HEK293 (cell line): ENCODE data around the gene METTL2B.

Experiments
- CTCF ChIA-PET: fragments of 350-600 bp; formaldehyde crosslinking; extraction: SDS; loops from one replicate; lab custom pipeline; 2021; ENCODE audit warnings: antibody characterized with exemption; lab: Yijun Ruan, JAX
- POLR2A ChIA-PET: fragments of 300-600 bp; formaldehyde crosslinking; extraction: SDS; loops from one replicate; lab custom pipeline; 2020; ENCODE audit warnings: antibody characterized with exemption, inconsistent platforms; lab: Yijun Ruan, JAX
- H3K27ac ChIP-seq: fragments of 200-500 bp; sonication (Bioruptor generic); 2 replicates; pipeline ENCODE4 v1.5.1; 2014; ENCODE audit warnings: low read depth, low read length, control low read depth, inconsistent platforms; ENCODE audit errors: extremely low read depth
- H3K36me3 ChIP-seq, 2 experiments: fragments of 200-500 bp in 1 of 2; sonication (Bioruptor generic) in 1 of 2; 1 replicate in 1 of 2; 2 replicates in 1 of 2; pipeline ENCODE4 v1.5.1; 2014 to 2017; ENCODE audit warnings: inconsistent platforms in 2 of 2, low read length in 2 of 2; ENCODE audit not compliant: control insufficient read depth in 2 of 2, insufficient read depth in 1 of 2
- H3K4me1 ChIP-seq: fragments of 200-500 bp; sonication (Bioruptor generic); 2 replicates; pipeline ENCODE4 v1.5.1; 2014; ENCODE audit warnings: mild to moderate bottlenecking, low read length, inconsistent platforms; ENCODE audit not compliant: control insufficient read depth, insufficient read depth
- H3K4me3 ChIP-seq: 2 replicates; pipeline ENCODE4 v1.5.1; 2011; ENCODE audit warnings: low read depth, mild to moderate bottlenecking, control low read depth, low read length, moderate library complexity
- H3K9me3 ChIP-seq: fragments of 200-500 bp; sonication (Bioruptor generic); 2 replicates; pipeline ENCODE4 v1.5.1; 2014; ENCODE audit warnings: low read depth, low read length, inconsistent platforms; ENCODE audit not compliant: control insufficient read depth, insufficient read depth
- GLI4 ChIP-seq: fragments of 450-650 bp; formaldehyde crosslinking; IDR thresholded peaks from 2 replicates; pipeline ENCODE4 v1.5.1; 2016; ENCODE audit warnings: missing biosample characterization, missing genetic modification characterization
- KLF10 ChIP-seq: fragments of 450-650 bp; IDR thresholded peaks from 2 replicates; pipeline ENCODE4 v1.5.1; 2018; ENCODE audit warnings: missing biosample characterization, mild to moderate bottlenecking, missing genetic modification characterization
- MZF1 ChIP-seq: fragments of 450-650 bp; formaldehyde crosslinking; IDR thresholded peaks from 2 replicates; pipeline ENCODE4 v1.5.1; 2017; ENCODE audit warnings: missing biosample characterization, missing genetic modification characterization, borderline replicate concordance
- ZBTB20 ChIP-seq: fragments of 450-650 bp; formaldehyde crosslinking; IDR thresholded peaks from 2 replicates; pipeline ENCODE4 v1.5.1; 2016; ENCODE audit warnings: missing biosample characterization, missing genetic modification characterization
- ZIC2 ChIP-seq: fragments of 450-650 bp; formaldehyde crosslinking; IDR thresholded peaks from 2 replicates; pipeline ENCODE4 v1.5.1; 2016; ENCODE audit warnings: missing biosample characterization, missing genetic modification characterization
- ZNF121 ChIP-seq: fragments of 450-650 bp; formaldehyde crosslinking; IDR thresholded peaks from 2 replicates; pipeline ENCODE4 v1.5.1; 2016; ENCODE audit warnings: missing biosample characterization, missing genetic modification characterization
- ZNF2 ChIP-seq: fragments of 450-650 bp; formaldehyde crosslinking; IDR thresholded peaks from 2 replicates; pipeline ENCODE4 v1.5.1; 2016; ENCODE audit warnings: missing biosample characterization, missing genetic modification characterization
- ZNF239 ChIP-seq: fragments of 450-650 bp; formaldehyde crosslinking; IDR thresholded peaks from 2 replicates; pipeline ENCODE4 v1.5.1; 2016; ENCODE audit warnings: missing biosample characterization, missing genetic modification characterization
- ZNF341 ChIP-seq: fragments of 450-650 bp; formaldehyde crosslinking; IDR thresholded peaks from 2 replicates; pipeline ENCODE4; 2016; ENCODE audit warnings: low read depth, missing biosample characterization, missing genetic modification characterization
- ZNF366 ChIP-seq: fragments of 450-650 bp; formaldehyde crosslinking; conservative IDR thresholded peaks from 2 replicates; pipeline ENCODE4 v1.5.1; 2016; ENCODE audit warnings: missing biosample characterization, missing genetic modification characterization
- ZNF416 ChIP-seq: fragments of 450-650 bp; formaldehyde crosslinking; IDR thresholded peaks from 2 replicates; pipeline ENCODE4 v1.5.1; 2016; ENCODE audit warnings: missing biosample characterization, missing genetic modification characterization
- ZNF530 ChIP-seq: fragments of 450-650 bp; formaldehyde crosslinking; IDR thresholded peaks from 2 replicates; pipeline ENCODE4 v1.5.1; 2016; ENCODE audit warnings: low read depth, missing biosample characterization, missing genetic modification characterization
- ZNF626 ChIP-seq: fragments of 450-650 bp; sonication (Bioruptor Pico); formaldehyde crosslinking; IDR thresholded peaks from 2 replicates; pipeline ENCODE4 v1.5.1; 2018; ENCODE audit warnings: missing biosample characterization, missing genetic modification characterization, inconsistent platforms
- ZNF654 ChIP-seq: fragments of 450-650 bp; formaldehyde crosslinking; IDR thresholded peaks from 2 replicates; pipeline ENCODE4 v1.5.1; 2016; ENCODE audit warnings: low read depth, missing biosample characterization, missing genetic modification characterization
- ZNF76 ChIP-seq: fragments of 450-650 bp; formaldehyde crosslinking; IDR thresholded peaks from 2 replicates; pipeline ENCODE4; 2016; ENCODE audit warnings: low read depth, missing biosample characterization, missing genetic modification characterization, borderline replicate concordance
- ZNF776 ChIP-seq: fragments of 450-650 bp; formaldehyde crosslinking; IDR thresholded peaks from 2 replicates; pipeline ENCODE4 v1.5.0; 2017; ENCODE audit warnings: missing biosample characterization, missing genetic modification characterization, borderline replicate concordance
- ZNF843 ChIP-seq: fragments of 450-650 bp; formaldehyde crosslinking; IDR thresholded peaks from 2 replicates; pipeline ENCODE4 v1.5.1; 2016; ENCODE audit warnings: missing biosample characterization, missing genetic modification characterization
- ZSCAN23 ChIP-seq: fragments of 450-650 bp; formaldehyde crosslinking; IDR thresholded peaks from 2 replicates; pipeline ENCODE4 v1.5.1; 2016; ENCODE audit warnings: missing biosample characterization, missing genetic modification characterization
- TF ChIP-seq, protein P1 (sequence below): fragments of 450-650 bp; formaldehyde crosslinking; IDR thresholded peaks from 2 replicates; pipeline ENCODE4 v1.5.1; 2016; ENCODE audit warnings: missing biosample characterization, missing genetic modification characterization
- TF ChIP-seq, protein P2 (sequence below): fragments of 450-650 bp; IDR thresholded peaks from 2 replicates; pipeline ENCODE4 v1.5.1; 2018; ENCODE audit warnings: missing biosample characterization, mild to moderate bottlenecking, missing genetic modification characterization
- TF ChIP-seq, protein P3 (sequence below): fragments of 450-650 bp; formaldehyde crosslinking; IDR thresholded peaks from 2 replicates; pipeline ENCODE4 v1.5.1; 2016; ENCODE audit warnings: missing biosample characterization, missing genetic modification characterization
- TF ChIP-seq, protein P4 (sequence below): fragments of 450-650 bp; formaldehyde crosslinking; conservative IDR thresholded peaks from 2 replicates; pipeline ENCODE4 v1.5.1; 2016; ENCODE audit warnings: low read depth, missing biosample characterization, missing genetic modification characterization
- TF ChIP-seq, protein P5 (sequence below): fragments of 450-650 bp; formaldehyde crosslinking; IDR thresholded peaks from 2 replicates; pipeline ENCODE4 v1.5.1; 2017; ENCODE audit warnings: missing biosample characterization, mild to moderate bottlenecking, missing genetic modification characterization, moderate library complexity

METTL2B gene

DNA sequence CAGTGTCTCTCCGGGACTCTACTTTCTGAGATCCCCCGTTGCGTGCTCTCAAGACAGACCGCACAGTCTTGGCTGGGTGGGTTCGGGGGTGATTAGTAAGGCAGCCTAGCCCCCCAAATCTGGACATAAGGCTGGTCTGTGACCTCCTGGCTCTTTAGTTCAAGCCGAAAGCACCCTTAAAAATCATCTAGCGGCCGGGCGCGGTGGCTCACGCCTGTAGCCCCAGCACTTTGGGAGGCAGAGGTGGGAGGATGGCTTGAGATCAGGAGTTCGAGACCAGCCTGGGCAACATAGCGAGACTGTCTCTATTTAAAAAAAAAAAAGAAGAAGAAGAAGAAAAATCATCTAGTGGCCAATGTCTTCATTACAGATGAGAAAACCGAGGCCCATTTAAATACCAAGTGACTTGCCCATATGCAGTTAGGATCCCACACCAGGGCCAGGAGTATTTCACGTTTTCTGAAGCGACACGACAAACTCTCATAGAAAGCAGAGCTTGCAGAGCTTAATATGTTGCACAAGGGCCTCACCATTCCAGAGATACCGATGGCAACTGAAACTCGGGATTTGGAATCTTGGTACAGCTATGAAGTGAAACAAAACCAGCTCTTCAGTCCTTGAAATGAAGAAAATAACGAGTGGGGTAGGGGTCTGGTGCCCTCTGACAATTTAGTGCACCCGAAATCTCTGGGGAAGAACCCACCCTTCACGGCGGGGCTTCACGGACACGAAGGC lies 21.6 kb upstream of the METTL2B start:
- Histone ChIP-seq H3K27ac (peak overlapping the region; percentile 66; the same call in 1 of the 2 replicates), H3K4me1 (peaks cover 14% of the 10 kb centered on the region), H3K4me3 (peak overlapping the region; percentile 56), H3K36me3 (peaks cover 0 to 11% of the 10 kb centered on the region in 2 experiments; a peak in 2 of 3 replicates), H3K9me3 (no peaks in the 10 kb centered on the region)
- CTCF ChIA-PET, result interaction anchor here (0.6 to 3.8 kb wide), 8 partner anchors 14 to 591 kb away, joined by 3 to 39 read pairs (median 3); no protein-coding TSS in a partner anchor
- POLR2A ChIA-PET, result interaction anchor here (0.6 to 1.3 kb wide), 5 partner anchors 11 to 1515 kb away, joined by 3 to 8 read pairs (median 4); partner anchors contain the start of gene METTL2B
- TF ChIP-seq ZSCAN23 (no peak), ZNF626 (tag by site-specific recombination) (no peak), ZNF843 (tag by site-specific recombination) (no peak), ZNF121 (tag by site-specific recombination) (no peak), ZNF239 (tag by site-specific recombination) (no peak), ZNF654 (tag by site-specific recombination) (no peak), GLI4 (no peak), ZNF366 (tag by site-specific recombination) (no peak), KLF10 (tag by site-specific recombination) (no peak), ZNF530 (tag by site-specific recombination) (no peak)
- TF ChIP-seq, protein P1, sequence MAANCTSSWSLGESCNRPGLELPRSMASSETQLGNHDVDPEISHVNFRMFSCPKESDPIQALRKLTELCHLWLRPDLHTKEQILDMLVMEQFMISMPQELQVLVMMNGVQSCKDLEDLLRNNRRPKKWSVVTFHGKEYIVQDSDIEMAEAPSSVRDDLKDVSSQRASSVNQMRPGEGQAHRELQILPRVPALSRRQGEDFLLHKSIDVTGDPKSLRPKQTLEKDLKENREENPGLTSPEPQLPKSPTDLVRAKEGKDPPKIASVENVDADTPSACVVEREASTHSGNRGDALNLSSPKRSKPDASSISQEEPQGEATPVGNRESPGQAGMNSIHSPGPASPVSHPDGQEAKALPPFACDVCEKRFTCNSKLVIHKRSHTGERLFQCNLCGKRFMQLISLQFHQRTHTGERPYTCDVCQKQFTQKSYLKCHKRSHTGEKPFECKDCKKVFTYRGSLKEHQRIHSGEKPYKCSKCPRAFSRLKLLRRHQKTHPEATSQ, result no peak
- TF ChIP-seq, protein P2, sequence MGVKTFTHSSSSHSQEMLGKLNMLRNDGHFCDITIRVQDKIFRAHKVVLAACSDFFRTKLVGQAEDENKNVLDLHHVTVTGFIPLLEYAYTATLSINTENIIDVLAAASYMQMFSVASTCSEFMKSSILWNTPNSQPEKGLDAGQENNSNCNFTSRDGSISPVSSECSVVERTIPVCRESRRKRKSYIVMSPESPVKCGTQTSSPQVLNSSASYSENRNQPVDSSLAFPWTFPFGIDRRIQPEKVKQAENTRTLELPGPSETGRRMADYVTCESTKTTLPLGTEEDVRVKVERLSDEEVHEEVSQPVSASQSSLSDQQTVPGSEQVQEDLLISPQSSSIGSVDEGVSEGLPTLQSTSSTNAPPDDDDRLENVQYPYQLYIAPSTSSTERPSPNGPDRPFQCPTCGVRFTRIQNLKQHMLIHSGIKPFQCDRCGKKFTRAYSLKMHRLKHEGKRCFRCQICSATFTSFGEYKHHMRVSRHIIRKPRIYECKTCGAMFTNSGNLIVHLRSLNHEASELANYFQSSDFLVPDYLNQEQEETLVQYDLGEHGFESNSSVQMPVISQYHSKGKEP, result no peak
- TF ChIP-seq, protein P3, sequence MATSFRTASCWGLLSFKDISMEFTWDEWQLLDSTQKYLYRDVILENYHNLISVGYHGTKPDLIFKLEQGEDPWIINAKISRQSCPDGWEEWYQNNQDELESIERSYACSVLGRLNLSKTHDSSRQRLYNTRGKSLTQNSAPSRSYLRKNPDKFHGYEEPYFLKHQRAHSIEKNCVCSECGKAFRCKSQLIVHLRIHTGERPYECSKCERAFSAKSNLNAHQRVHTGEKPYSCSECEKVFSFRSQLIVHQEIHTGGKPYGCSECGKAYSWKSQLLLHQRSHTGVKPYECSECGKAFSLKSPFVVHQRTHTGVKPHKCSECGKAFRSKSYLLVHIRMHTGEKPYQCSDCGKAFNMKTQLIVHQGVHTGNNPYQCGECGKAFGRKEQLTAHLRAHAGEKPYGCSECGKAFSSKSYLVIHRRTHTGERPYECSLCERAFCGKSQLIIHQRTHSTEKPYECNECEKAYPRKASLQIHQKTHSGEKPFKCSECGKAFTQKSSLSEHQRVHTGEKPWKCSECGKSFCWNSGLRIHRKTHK (tag by site-specific recombination), result no peak

DNA sequence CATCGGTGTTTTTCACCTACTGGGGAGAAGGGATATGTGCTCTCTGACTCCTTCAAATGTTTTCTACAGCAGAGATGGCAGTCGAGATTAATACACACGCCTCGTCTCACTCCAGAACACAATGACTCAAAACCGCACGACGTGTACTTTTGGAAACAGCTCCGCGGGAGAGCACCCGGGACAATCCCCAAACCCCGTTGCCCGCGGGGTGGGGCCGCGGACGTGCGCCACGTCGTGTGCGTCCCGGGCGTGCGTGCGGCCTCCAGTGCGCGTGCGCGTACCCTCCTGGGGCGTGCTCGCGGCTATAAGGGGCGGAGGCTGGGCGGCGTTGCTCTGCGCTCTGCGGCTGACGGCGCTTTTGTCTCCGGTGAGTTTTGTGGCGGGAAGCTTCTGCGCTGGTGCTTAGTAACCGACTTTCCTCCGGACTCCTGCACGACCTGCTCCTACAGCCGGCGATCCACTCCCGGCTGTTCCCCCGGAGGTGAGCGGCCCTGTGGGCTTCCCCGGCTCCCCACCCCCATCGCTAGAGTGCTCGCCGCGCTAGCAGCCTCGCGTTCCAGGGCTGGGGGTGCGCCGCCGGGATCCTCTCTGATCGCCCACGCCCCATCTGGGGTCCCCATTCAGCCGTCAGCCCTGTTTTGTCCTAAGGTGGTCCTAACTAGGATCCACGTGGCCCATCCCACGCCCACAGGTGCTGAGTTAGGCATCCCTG lies 20.8 kb upstream of the METTL2B start, which contains the start of gene HILPDA:
TSS of gene HILPDA (plus strand) at position 336 of the 712 bp plus-strand sequence. CDS start 1,391 bp downstream, outside the sequence.
- Histone ChIP-seq H3K4me3 (peak within 1 kb of the TSS; percentile 56), H3K36me3 (peaks cover 0 to 11% of the 10 kb centered on the region in 2 experiments; a peak in 2 of 3 replicates), H3K9me3 (no peaks in the 10 kb centered on the region), H3K4me1 (peaks cover 14% of the 10 kb centered on the region), H3K27ac (peak within 1 kb of the TSS; percentile 81)
- POLR2A ChIA-PET, result interaction anchor here (0.8 to 1.3 kb wide), 5 partner anchors 12 to 108 kb away, joined by 3 to 8 read pairs (median 4); partner anchors contain the start of gene METTL2B
- CTCF ChIA-PET, result interaction anchor here (0.6 to 3.8 kb wide), 7 partner anchors 15 to 591 kb away, joined by 3 to 39 read pairs (median 3); partner anchors contain the start of gene IMPDH1
- TF ChIP-seq ZIC2 (tag by site-specific recombination) (peak; percentile 84), ZNF76 (tag by site-specific recombination) (no peak), ZNF776 (peak; percentile 44; the same call in 1 of the 2 replicates), ZNF2 (tag by site-specific recombination) (peak; percentile 43), ZNF341 (tag by site-specific recombination) (peak; percentile 74), ZBTB20 (peak; percentile 86), ZNF416 (tag by site-specific recombination) (no peak), MZF1 (tag by site-specific recombination) (peak; percentile 91)
- TF ChIP-seq, protein P4, sequence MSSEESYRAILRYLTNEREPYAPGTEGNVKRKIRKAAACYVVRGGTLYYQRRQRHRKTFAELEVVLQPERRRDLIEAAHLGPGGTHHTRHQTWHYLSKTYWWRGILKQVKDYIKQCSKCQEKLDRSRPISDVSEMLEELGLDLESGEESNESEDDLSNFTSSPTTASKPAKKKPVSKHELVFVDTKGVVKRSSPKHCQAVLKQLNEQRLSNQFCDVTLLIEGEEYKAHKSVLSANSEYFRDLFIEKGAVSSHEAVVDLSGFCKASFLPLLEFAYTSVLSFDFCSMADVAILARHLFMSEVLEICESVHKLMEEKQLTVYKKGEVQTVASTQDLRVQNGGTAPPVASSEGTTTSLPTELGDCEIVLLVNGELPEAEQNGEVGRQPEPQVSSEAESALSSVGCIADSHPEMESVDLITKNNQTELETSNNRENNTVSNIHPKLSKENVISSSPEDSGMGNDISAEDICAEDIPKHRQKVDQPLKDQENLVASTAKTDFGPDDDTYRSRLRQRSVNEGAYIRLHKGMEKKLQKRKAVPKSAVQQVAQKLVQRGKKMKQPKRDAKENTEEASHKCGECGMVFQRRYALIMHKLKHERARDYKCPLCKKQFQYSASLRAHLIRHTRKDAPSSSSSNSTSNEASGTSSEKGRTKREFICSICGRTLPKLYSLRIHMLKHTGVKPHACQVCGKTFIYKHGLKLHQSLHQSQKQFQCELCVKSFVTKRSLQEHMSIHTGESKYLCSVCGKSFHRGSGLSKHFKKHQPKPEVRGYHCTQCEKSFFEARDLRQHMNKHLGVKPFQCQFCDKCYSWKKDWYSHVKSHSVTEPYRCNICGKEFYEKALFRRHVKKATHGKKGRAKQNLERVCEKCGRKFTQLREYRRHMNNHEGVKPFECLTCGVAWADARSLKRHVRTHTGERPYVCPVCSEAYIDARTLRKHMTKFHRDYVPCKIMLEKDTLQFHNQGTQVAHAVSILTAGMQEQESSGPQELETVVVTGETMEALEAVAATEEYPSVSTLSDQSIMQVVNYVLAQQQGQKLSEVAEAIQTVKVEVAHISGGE (tag by site-specific recombination), result peak; percentile 65; the same call in 1 of the 2 replicates
- TF ChIP-seq, protein P5, sequence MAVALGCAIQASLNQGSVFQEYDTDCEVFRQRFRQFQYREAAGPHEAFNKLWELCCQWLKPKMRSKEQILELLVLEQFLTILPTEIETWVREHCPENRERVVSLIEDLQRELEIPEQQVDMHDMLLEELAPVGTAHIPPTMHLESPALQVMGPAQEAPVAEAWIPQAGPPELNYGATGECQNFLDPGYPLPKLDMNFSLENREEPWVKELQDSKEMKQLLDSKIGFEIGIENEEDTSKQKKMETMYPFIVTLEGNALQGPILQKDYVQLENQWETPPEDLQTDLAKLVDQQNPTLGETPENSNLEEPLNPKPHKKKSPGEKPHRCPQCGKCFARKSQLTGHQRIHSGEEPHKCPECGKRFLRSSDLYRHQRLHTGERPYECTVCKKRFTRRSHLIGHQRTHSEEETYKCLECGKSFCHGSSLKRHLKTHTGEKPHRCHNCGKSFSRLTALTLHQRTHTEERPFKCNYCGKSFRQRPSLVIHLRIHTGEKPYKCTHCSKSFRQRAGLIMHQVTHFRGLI (tag by site-specific recombination), result peak; percentile 56; the same call in 1 of the 2 replicates
